Activated T-helper 1 cell treated with anti-CD3 and anti-CD28 coated beads, Interleukin-2, amount 50 U/mL, for 16 hours (primary cell): Measurements from ENCODE around the gene TVP23A.

Source experiments
- DNase-seq, 2 donors: peaks; one replicate each; pipeline ENCODE4 v3.0.0-alpha.2; 2020; ENCODE audit warnings: low read depth in 1 of 2, low spot score in 1 of 2

Gene TVP23A

GRCh38 chr16:10817963-10818941, at the start of gene TVP23A:
TVP23A (minus strand) TSS chr16:10818794; CDS start chr16:10818493, 301 bp downstream.
- DNase-seq: no peak

- DNase-seq: no peak
Observed at GRCh38 chr16:10868104-10868595, 49.6 kb upstream of the TVP23A start.

GRCh38 chr16:10867199-10867598, 48.6 kb upstream of the TVP23A start:
- DNase-seq: no peak

GRCh38 chr16:10865991-10866966, 47.7 kb upstream of the TVP23A start:
- no peak for DNase-seq

GRCh38 chr16:10862438-10862837, 43.8 kb upstream of the TVP23A start:
- DNase-seq: no peak

GRCh38 chr16:10859658-10860057, 41.1 kb upstream of the TVP23A start:
- DNase-seq: no peak

- no peak for DNase-seq
Observed at GRCh38 chr16:10859020-10859419, 40.4 kb upstream of the TVP23A start.

GRCh38 chr16:10858203-10858602, 39.6 kb upstream of the TVP23A start:
- DNase-seq: no peak

GRCh38 chr16:10856042-10856441, 37.4 kb upstream of the TVP23A start:
- DNase-seq: no peak

- no peak for DNase-seq
Observed at GRCh38 chr16:10852948-10853347, 34.4 kb upstream of the TVP23A start.

GRCh38 chr16:10852286-10852685, 33.7 kb upstream of the TVP23A start:
- DNase-seq: no peak

GRCh38 chr16:10851512-10851911, 32.9 kb upstream of the TVP23A start:
- no peak for DNase-seq

GRCh38 chr16:10850478-10850850, 31.9 kb upstream of the TVP23A start:
- DNase-seq: no peak

- DNase-seq: no peak
Observed at GRCh38 chr16:10849736-10850477, 31.3 kb upstream of the TVP23A start.

GRCh38 chr16:10847176-10847575, 28.6 kb upstream of the TVP23A start:
- DNase-seq: no peak

GRCh38 chr16:10846213-10846998, 27.8 kb upstream of the TVP23A start:
- no peak for DNase-seq

GRCh38 chr16:10840703-10841102, 22.1 kb upstream of the TVP23A start:
- DNase-seq: no peak

- no peak for DNase-seq
Observed at GRCh38 chr16:10839279-10839666, 20.7 kb upstream of the TVP23A start.

GRCh38 chr16:10838621-10839278, 20.2 kb upstream of the TVP23A start:
- DNase-seq: no peak
